Activated CD8-positive, alpha-beta memory T cell treated with anti-CD3 and anti-CD28 coated beads for 4 hours (primary cell): ENCODE measurements around the gene RUNX1.
A peak's percentile ranks its signal among the peaks of the same experiment; 100 is the strongest.

Experiments used
- DNase-seq, 2 donors: peaks; one replicate each; pipeline ENCODE4 v3.0.0-alpha.2; 2020; ENCODE audit warnings: low read depth in 2 of 2

Gene RUNX1

GRCh38 chr21:35036465-35037383, 12.4 kb downstream of the RUNX1 start:
- no peak for DNase-seq

- no peak for DNase-seq
These were observed 13.5 kb downstream of the RUNX1 start for GRCh38 chr21:35035581-35035980.

- DNase-seq, result no peak
These were observed 14.0 kb downstream of the RUNX1 start for GRCh38 chr21:35035116-35035515.

GRCh38 chr21:35034203-35034926, 14.7 kb downstream of the RUNX1 start:
- no peak for DNase-seq

- no peak for DNase-seq
These were observed 16.4 kb downstream of the RUNX1 start for GRCh38 chr21:35032474-35033263.

- no peak for DNase-seq
These were observed 20.6 kb downstream of the RUNX1 start for GRCh38 chr21:35028451-35028978.

- no peak for DNase-seq
These were observed 21.3 kb downstream of the RUNX1 start for GRCh38 chr21:35027563-35028450.

- DNase-seq, result peak; percentile 58 to 63
These were observed 22.2 kb downstream of the RUNX1 start for GRCh38 chr21:35026617-35027562.

- no peak for DNase-seq
These were observed 23.0 kb downstream of the RUNX1 start for GRCh38 chr21:35026153-35026500.

- no peak for DNase-seq
These were observed 23.6 kb downstream of the RUNX1 start for GRCh38 chr21:35025206-35026152.

GRCh38 chr21:35024513-35024912, 24.6 kb downstream of the RUNX1 start:
- no peak for DNase-seq

GRCh38 chr21:35024071-35024420, 25.1 kb downstream of the RUNX1 start:
- DNase-seq, result no peak

- DNase-seq, result no peak
These were observed 25.6 kb downstream of the RUNX1 start for GRCh38 chr21:35023396-35024070.

GRCh38 chr21:35021546-35021945, 27.6 kb downstream of the RUNX1 start:
- no peak for DNase-seq

GRCh38 chr21:35020902-35021301, 28.2 kb downstream of the RUNX1 start:
- no peak for DNase-seq

- DNase-seq, result peak in 1 of 2 donors; percentile 26
These were observed 28.7 kb downstream of the RUNX1 start for GRCh38 chr21:35020436-35020835.

GRCh38 chr21:35019631-35020032, 29.5 kb downstream of the RUNX1 start:
- no peak for DNase-seq

GRCh38 chr21:35017256-35017655, 31.8 kb downstream of the RUNX1 start:
- no peak for DNase-seq
